ENCODE results near the gene WFDC1.

WFDC1 gene

DNA sequence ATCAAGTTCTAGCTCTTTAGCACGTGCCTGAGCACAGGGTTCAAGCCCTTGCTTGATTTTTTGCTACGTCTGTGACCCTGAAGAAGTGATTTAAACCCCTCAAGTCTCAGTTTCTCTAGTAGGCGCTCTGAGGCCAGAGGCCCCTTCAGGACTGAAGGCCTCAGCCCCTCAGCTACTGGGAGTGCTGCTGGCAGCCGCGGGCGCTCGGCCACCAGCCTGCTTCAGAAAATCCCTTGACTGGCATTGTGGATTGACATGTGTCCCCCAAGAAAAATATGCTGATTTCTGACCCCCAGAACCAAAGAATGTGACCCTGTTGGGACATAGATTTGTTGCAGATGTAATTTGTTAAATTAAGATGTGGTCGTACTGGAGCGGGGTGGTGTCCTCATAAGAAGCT lies 20.2 kb upstream of the WFDC1 start:
- no peak for DNase-seq

DNA sequence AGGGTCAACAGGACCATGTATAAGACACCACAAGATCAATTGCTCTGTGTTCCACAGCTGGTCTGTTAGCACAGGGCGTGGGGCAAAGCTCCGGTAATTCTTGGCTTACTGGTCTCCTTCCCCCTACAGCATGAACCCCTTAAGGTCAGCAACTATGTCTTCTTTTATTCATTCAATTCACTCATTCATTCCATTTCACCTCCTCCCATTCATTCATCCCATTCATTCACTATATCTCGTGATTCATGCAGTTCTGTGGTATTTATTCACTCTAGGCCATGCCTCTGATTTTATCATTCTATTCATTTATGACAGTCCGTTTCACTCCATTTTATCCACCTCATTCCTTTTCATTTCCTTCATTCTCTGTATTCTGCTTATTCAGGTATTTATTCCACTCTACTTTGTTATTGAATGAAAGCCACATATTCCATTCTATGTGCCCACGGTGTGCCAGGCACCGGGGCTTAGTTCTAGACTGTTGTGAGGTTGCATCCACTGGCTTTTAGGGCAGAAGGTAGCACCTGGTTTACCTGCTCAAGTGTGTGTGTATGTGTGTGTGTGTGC lies 19.0 kb upstream of the WFDC1 start:
- DNase-seq: no peak

DNA sequence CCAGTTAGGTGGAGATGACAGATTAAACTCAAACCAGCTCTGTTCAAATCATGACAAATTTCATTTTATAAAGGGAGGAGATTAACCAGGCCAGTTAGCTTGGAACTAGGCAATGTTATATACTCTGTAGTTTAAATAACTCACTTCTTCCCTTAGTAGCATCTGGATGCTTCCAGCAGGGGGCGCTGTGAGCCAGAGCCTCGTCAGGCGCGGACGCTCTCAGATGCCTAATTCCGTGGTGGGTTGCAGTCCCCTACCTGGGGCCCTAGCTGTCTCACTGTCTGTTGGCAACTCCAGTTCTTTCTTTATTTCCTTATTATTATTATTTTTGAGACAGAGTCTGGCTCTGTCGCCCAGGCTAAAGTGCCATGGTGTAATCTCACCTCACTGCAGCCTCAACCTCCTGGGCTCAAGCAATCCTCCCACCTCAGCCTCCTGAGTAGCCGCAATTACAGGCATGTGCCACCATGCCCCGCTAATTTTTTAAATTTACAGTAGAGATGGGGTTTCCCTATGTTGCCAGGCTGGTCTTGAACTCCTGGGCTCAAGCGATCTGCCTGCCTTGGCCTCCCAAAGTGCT lies 17.3 kb upstream of the WFDC1 start:
- peak; percentile 79 for DNase-seq

DNA sequence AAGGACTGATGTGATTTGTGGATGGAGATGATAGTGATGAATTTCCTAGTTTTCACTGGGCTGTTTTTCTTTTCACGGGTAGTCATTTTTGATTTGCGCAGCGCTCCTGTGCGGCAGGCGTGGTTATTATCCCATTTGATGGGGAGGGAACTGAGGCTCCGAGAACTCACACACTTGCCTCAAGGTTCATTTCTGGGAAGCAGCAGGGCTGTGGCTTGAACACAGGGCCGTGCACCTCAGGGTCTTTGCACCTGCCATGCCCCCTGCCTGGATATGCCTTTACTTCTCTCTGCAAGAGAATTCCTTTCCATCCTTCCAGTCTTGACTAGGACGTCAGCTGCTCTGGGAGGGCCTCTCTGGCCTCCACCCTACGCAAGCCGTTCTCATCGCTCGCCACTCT lies 16.3 kb upstream of the WFDC1 start:
- no peak for DNase-seq

DNA sequence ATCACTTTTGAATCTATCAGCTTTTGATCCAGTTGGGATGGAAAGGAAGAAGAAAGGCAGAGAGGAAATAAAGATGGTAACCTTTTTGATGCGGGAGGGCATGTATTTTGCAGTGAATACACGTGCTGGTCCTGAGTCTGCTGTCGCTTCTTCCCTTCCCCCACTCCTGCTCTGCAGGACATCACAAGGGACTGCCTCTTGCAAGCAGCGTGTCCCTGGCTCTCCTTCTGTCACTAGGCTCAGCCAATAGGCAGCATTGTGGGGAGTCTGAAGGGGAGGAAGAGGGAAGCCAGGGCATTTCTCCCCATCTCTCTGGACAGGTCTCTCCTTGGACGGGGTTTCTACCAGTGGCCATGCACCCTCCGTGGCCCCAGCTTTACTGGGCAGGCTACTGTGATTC lies 15.7 kb upstream of the WFDC1 start:
- DNase-seq: no peak

DNA sequence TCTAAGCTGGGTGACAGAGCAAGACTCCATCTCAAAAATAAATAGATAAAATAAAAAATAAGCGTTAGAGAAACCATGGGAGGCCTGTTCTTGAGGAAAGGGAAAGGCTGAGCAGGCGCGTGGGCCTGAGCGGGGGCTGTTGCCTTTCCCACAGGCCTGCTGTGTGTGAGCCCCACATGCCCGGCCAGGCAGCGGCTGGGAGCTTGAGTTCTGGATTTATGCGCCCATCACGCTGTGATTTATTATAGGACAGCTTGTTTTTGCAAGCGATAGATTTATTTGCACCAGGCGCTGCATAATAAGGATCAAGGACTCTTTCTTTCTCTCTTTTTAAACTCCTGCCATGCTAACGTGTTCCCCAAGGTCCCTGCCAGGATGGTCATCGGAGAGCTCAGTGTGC lies 14.8 kb upstream of the WFDC1 start:
- no peak for DNase-seq

DNA sequence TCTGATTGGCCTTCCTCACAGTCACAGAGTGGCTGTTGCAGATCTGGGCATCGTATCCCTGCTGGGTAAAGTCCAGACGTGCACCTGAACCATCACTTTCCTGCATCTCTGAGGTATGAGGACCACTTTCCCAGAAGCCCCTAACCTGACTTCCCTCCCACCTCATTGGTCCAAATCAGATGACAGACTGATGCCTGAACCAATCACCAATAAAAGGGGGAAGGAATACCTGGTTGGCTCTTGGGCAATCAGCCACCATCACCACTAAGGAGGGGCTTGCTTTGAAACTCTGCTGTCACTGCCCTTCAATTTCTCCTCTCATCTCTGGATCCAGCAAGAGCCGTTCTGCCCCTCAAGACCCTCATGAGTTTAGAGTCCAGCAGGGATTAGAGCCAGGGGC lies 13.6 kb upstream of the WFDC1 start:
- DNase-seq: no peak

DNA sequence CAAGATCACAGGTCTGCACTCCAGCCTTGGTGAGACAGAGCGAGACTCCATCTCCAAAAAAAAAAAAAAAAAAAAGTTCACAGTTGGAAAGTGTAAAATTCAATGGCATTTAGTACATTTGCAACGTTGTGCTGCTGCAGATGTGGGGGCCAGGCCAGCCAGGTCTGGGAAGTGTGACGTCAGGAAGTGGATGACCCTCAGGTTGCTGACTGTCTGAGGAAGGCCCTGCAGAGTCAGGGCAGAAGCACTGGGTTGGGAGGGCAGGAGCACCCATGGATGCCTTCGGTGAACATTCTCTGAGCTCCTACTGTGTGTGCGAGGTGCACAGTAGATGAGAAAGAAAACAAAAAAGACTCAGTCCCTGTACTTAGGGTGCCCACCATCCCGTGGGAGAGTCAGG lies 12.1 kb upstream of the WFDC1 start:
- no peak for DNase-seq

DNA sequence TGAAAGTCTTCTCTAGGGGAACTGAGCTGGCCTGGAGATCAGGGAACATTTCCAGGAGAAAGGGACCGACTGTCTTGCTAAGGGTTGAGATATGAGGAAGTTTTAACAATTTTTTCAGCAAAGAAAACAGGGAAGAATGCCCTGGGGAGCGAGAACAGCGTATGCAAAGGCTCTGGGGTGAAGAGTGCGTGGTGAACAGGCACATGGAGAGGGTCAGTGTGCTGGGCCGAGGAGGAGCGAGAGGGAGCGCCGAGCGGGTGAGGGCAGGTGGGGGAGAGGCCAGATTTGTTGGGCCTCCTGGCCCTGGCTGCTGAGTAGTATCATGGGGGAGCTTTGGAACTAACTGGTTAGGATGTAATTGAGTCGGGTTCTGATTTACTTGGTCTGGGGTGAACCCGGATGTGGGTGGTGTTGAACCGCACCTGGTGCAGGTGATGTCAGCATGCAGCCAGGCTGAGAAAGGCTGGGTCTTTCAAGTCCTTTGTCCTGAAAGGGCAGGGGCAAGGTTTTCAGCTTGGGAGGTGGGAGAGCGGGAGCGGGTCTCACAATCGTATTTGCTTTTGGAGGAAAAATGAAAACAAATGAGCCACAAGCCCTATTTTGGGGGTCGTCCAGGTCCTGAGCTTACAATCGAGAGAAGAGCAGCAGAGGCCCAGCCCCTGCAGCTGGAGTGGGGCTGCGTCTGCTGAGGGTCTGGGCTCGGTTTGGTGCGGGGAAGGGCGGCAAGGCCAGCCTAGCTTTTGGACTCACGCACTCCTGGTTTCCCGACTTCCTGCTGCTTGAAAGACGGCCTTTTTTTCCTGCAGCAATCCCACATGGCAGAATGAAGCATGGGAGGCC lies 11.1 kb upstream of the WFDC1 start:
- DNase-seq: no peak

DNA sequence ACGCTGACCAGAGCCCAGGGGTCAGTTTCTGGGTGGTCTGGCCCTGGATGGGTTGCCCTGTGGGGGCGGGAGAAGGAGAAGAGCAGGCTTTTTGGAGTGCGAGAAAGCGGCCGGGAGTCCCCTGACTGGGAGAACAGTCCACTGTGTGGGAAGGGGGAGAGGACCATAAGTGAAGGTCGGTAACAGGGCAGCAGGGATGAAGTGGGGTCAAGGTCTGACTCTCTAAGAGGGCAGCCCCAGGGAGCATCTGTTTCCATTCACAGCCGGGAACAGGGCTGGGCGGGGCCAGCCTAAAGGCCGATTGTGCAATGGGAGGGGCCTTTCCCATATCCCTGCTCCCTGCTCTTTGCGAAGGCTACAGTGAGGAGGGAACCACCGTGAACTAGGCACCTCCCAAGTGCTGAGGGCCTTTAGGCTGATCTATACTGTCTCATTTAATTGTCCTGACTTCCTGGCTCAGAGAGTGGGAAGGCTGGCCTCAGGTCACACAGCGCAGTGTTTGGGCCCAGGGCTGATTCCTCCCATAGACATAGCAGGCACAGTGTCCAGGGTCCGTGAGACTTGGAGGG lies 10.4 kb upstream of the WFDC1 start:
- DNase-seq: no peak

DNA sequence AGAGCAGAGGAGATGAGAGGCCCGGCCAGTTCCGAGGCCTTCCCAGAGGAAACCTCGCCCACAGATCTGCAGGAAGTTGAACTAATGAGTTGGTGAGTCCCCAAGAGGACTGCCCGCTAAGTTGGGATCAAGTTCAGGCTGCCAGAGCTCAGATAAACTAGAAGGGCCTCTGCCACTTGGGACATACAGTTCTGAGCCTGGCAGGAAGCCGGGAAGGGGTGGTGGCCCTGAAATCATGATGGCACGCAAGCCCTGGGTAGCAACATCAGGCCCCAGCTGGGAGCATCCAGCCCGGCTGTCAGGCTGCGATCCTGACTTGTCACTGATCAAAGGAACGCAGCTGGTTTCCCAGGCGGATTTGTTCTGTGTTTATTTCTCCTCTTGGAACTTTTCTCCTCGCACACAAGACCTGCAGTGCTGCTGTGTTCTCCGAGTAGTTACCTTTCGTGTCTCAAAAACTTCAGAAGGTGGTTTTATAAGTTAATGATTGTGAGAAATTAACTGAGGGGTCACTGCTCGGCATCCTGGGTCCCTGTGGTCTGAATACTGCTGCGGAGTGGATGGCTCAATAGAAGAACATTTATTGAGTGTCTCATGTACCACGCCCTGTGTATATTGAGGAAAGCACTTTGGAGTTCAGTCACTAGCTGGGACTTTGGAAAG lies 8.0 kb upstream of the WFDC1 start:
- DNase-seq: no peak

DNA sequence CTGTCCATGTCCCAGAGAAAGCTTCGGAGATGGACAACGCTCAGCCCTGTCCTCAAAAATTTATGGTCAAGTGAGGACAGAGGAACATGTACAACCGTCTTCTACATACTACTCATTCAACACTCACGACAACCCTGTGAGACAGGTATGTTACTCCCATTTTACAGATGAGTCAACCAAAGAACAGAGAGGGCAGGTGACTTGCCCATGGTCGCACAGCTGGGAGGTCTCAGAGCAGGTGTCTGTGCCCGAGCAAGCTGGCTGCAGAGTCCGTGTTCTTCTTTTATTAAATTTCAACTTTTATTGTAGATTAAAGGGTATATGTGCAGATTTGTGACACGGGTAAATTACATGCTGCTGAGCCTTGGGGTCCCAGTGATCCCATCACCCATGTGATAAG lies 5.8 kb upstream of the WFDC1 start:
- DNase-seq: no peak

DNA sequence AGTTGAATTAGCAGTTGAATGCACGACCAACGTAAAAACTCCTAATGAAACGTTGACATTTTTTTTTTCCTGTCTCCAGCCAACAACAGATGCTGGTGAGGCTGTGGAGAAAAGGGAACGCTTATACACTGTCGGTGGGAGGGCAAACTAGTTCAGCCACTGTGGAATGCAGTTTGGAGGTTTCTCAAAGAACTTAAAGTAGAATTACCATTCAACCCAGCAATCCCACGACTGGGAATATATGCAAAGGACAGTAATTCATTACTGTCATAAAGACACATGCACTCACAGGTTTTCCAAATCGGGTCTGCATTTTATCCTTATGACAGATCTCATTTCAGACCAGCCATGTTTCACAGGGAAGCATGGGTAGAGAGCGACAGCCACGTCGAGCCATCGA lies 3.5 kb upstream of the WFDC1 start:
- DNase-seq: no peak

DNA sequence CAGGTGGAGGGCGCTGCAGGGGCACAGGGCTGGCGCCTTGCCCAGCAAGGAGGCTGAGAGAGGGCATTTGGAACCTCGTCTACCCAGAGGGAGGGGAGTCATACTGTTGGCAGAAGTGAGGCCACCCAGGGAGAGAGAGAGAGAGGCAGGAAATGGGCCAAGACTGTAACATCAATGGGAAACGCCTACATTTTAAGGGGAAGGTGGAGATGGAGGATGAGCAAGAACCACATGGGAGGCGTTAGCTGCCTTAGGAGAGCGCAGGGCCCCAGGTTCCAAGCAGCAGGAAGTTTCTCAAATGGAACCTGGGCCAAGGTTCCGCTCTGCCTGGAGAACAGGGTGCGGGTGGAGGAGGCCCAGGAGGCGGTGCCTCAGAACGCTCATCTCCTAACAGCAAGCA lies 2.7 kb upstream of the WFDC1 start:
- DNase-seq: no peak

DNA sequence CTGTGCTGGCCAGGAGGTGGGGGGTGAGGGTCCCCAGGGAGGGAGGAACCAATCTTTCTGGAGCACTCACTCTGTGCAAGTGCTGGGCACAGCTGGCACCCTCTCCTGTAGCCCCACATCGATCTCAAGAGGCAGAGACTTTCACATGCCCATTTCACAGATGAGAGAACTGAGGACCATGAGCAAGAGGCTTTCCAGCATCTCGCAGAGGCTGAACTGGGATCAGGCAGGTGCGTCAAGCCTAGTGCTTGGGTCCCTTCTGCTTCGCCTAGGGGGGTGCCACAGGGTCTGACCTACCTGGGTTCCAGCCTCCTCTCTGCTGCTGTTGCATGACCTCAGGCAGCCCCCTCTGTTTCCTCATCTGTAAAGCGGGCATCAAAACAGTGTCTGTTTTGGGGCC lies 1.3 kb upstream of the WFDC1 start:
- DNase-seq: no peak

DNA sequence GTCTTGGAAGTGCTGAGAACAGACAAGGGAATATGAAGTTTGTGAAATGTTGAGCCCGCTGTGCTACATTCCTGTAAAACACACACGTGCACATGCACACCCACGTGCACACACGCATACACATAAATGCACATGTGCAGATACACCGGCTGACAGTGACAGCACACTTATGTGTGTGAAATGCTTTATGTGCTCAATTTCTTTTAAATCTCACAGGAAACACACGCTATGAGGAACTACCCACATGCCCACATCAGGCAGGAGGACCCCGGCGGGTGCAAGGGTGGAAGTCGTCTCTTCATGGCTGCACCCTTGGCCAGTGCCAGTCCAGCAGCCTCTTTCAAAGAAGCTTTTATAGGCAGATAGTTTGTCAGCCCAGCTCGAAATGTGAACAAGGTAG lies 561 bp upstream of the WFDC1 start:
- no peak for DNase-seq

DNA sequence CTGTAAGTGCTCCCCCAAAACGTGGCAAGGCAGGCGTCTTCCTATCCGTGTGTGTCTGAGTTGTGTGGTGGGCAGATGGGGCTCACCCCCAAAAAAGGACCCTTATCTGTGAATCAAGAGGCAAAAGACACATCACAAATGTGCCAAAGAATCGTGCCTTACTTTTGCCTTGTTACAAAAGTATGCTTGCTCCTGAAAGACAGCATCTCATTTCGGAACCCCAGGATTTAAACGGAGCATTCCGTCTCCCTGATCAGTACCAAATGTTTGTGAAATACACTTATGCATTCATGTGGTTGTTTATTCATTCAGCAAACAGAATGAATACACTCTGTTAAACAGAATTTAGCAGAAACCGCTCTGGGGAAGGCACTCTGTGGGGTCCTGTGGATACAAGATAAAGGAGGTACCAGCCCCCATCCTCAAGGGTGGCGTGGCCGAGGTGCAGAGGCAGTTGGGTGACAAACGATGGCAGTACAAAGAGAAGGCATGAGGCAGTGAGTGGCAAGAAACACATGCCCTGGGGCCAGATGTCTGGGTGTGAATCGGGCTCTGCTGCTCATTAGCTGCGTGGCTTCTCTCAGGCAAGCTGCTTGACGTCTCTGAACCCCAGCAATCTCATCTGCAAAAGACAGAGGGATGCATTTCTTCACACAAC lies 654 bp downstream of the WFDC1 start:
- no peak for DNase-seq

DNA sequence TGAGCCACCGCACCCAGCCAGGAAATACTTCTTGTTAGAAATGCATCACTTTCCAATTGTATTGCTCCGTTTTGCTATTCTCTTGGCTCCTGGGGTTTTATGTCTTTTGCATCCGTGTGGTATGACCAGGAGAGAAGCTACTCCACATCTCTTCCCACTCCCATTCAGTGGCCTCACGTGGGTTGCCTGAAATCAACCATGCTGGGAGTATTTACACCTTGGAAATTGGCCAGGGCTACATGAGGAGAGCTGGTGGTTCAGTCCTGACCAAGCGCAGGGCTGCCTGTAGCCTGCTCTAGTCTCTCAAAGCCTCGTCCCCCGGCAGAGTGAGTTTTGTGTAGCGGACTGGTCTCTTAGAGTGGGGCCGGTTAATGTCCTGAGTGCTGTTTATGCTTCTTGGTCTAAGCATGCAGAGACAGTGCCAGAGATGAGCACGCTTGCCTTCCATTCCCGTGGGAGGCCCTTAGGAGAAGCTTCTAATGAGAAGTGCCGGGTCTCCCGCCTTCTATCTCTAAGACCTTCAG lies 3.8 kb downstream of the WFDC1 start:
- no peak for DNase-seq

DNA sequence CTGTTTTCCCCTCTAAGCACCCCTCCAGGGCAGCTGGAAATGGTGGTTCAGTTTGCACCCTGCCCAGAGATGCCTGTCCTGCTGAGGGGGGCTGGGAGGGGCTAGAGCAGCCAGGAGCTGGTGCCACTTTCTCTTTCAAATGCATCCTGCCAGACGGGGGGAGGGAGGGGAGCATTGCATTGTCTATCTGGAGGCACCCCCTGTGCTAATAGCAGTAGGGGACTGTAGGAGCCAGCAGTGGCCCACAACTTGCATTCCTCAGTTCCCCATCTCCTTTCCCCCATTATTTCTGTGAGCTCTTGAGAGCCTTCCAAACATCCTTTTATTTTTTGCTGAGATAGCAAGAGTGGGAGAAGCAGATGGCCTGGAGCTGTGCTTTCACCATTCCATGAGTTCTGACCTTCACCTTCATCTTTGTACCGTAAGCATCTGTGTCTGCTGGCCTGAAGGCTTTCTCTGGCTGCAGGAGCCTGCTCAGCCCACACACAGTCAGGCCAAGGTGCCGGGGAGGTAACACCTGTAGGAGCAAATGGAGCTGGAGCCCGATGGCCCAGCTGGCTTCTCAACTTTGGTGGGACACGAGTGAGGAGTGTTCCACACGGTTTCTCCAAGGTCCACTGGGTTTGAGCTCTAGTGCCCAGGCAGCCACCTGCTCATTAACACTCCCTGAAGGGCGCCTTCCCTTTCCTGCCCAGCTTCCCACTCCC lies 5.2 kb downstream of the WFDC1 start:
- DNase-seq: no peak

DNA sequence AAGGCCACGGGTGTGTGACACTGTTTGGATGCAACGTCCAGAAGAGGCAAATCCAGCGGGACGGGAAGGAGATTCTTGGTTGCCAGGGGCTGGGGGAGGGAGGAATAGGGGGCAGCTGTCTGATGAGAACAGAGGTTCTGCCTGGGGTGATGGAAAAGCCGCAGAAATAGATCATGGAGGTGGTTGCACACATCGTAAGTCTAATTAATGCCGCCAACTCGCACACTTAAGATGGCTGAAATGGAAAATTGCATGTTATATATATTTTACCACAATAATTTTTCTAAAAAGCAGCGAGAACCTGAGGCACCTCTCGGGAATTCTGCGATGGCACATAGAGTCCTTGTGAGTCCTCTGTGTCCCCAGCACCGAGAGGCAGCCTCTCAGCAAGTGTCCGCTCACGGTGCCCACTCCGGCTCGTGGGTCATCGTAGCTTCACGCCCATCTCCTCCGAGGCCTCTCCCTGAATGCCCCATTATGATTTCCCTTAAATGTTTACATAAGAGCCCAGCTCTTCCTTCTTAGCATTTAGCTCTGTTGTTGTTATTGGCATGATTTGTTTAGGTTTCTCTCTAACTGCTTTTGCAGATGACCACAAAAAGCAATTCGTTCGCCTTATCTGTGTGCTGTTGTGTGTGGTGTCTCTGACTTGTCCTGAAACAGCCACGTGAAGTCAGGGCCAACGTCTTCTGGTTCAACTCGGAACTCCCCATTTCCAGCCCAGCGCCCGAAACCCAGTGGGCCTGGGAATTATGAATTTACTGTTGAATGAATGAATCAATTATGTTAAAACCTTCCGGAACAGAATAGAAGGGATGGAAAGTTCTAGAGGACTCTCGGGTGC lies 7.7 kb downstream of the WFDC1 start:
- no peak for DNase-seq

DNA sequence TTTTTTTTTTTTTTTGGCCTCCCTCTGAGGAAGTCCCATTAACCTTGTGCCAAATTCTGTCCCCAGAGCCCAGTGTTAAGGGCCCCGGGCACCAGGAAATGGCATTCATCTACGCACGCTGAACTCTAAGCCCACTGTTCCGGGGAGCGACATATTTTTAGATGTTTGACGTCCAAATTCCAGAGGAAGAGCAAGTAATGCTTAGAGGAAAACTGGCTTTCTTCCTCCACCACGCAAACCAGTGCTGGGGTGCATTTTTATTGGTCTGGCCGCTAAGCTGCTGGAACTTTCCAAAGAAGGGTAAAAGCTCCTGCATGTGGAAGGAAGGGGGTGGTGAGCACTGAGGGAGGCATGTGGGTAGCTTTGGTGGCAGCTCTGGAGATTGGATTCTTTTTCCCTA lies 8.3 kb downstream of the WFDC1 start:
- no peak for DNase-seq
